ENCODE data around the gene RGS2.

Gene RGS2

DNA sequence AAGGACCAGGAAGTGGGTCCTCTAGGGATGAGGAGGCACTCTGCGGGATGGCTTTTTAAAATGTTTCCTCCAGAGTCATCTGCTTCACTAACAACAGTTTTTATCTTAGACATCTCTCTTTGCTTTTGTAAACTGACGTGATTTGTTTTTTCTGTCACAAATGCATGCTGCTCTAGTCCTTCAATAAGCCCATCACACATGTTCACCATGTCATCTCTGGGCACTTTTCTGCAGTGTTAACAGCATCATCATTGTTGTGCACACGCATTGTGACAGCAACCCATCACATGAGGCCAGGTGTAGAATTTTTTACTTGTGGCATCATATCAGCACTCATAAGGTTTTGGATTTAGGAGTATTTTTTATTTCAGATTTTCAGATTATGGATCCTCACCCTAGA is 12.5 kb downstream of the RGS2 start:
- no peak for DNase-seq (ENCODE audit: extremely low spot score, insufficient read length, low read depth)
- FAIRE-seq, result no peak

DNA sequence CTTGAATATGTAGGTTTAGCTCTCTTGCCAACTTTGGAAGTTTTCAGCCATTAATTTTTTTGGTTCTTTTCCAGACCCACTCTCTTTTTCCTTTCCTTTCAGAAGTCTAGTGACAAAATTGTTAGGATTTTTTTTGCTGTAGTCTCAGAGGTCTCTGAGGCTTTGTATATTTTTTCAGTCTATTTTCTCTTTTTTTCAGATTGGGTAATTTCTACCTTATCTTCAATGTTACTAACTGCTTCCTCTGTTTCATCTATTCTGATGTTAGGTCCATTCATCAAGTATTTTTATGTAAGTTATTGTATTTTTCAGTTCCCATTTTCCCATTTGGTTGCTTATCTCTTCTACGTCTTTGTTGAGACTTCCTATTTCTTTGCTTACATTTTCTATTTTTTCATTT is 15.7 kb downstream of the RGS2 start:
- no peak for DNase-seq (ENCODE audit: extremely low spot score, insufficient read length, low read depth)
- no peak for FAIRE-seq

DNA sequence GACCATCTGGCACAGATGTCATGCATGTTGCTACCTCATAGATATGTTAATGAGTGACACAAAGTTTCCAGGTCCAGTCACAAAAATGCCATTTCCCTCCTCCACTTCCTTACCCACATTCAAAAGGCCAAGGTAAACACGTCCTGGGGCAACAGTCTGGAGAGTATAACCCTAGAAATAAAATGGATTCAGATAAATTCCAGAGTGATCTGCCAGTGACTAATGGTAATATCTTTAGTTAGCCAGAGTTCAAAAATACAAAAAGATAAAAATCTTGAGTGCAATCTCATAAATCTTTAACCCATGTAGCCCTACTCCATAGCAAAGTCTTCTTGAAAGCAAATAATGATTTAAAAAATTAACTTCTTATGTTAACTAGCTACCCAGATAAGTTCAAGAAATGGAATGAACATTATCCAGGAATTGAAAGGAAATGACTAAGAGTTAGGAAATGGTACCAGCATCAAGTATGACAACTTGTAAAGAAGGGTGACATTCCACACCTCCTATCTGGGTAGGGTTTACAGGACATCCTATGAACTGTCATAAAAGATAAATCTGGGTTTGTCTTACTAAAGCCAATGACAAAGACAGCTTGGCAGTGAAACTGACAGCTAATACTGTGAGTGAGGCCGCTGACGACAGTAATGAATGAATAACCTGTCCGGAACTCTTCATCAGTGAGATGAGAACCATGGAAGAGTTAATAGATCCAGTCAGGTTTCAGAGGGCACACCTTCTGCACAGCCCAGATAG is 18.1 kb downstream of the RGS2 start:
- no peak for DNase-seq (ENCODE audit: extremely low spot score, insufficient read length, low read depth)
- no peak for FAIRE-seq

DNA sequence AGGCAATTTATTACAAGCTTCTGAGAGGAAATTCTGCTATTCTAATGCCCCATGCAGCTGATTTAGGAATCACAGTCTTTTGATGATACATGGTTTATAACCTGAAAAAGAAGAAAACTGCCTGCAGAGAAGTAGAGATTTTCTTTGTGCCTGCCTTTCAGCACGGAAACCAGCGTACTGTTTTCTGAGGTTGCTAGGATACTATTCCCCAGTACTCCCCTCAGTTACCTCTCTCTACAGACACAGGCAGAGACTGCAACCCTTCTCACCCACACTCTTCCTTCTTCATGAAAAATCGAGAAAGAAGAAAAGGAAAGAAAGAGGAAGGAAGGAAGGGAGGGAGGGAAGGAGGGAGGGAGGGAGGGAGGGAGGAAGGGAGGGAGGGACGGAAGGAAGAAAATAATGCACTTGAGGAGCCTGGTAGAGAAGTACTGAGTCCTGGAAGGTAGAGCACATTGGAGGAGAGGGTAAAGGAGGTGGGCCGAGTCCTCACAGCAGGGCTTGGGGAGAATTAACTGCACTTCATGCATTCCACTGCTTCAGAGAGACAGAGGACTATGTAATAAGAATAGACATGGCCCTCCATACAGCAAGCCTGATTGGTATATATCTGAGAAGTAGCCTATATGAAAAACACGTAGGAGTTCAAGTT is 21.9 kb downstream of the RGS2 start:
- FAIRE-seq, result no peak

DNA sequence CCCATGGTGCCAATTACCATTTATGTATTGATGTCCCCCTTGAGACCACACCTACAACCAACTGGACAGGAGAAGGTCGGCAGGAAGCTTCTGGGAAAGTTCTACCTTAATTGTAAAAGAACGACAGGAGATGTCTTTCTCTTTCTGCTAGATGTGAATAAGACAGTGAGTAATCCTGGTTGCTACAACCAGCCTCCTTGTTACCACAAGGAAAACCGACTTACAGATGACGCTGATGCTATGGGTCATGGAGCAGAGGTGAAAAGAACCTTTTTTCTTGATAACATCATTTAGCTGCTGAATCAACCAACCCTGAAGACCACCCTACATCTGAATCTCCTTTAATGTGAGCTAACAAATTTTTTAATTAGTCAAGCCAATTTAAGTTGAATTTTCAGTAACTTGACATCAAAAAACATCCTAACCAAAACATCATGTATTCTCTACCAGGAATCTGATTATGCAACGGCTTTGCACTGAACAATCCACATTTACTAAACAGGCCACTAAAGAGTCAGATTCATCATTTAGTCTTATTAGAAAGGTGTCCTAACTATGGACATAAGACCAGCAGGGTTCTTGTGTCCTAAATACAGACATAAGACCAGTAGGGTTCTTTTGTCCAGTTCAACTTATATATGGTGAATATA is 23.0 kb downstream of the RGS2 start:
- FAIRE-seq (no peak), DNase-seq (ENCODE audit: extremely low spot score, insufficient read length, low read depth) (no peak)

More for the DNA sequence above, 21.9 kb downstream of the RGS2 start:
- no peak for DNase-seq (ENCODE audit: extremely low spot score, insufficient read length, low read depth)

DNA sequence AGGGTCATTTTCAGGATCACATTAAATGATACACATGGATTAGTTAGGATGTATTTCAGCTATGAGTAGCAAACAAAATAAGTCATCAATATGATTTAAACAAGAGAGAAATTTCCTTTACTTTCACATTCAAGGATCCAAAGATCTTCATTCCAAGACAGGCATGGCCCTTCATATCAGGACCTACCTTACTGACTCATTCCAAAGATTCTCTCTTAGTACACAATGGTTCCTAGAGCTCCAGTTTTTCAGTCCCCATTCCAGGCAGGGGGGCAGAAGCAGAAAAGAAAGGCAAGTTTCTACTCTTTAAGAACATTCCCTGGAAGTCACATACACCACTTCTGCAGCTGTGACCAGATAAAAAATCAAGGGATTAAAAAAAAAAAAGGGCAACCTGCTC is 23.7 kb downstream of the RGS2 start:
- DNase-seq (ENCODE audit: extremely low spot score, insufficient read length, low read depth) (no peak), FAIRE-seq (no peak)

DNA sequence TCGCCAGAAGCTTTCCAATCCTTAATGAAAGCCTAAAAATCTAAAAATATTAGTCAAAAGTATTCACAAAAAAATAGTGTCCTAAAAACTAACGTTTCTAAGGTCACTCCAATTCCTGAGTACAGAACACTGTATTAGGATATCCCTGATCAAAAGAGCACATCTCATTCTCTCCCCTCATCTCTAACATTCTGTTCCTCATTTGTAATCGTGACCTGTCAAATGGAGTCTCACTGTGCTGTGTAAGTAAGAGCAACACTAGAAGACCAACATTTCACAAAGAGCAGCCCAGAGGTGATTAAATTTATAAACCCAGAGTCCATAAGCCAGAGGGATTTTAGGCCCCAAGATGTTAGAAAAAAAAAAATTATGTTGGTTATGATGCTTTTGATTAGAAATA is 26.3 kb downstream of the RGS2 start:
- no peak for DNase-seq (ENCODE audit: extremely low spot score, insufficient read length, low read depth)
- FAIRE-seq, result no peak

DNA sequence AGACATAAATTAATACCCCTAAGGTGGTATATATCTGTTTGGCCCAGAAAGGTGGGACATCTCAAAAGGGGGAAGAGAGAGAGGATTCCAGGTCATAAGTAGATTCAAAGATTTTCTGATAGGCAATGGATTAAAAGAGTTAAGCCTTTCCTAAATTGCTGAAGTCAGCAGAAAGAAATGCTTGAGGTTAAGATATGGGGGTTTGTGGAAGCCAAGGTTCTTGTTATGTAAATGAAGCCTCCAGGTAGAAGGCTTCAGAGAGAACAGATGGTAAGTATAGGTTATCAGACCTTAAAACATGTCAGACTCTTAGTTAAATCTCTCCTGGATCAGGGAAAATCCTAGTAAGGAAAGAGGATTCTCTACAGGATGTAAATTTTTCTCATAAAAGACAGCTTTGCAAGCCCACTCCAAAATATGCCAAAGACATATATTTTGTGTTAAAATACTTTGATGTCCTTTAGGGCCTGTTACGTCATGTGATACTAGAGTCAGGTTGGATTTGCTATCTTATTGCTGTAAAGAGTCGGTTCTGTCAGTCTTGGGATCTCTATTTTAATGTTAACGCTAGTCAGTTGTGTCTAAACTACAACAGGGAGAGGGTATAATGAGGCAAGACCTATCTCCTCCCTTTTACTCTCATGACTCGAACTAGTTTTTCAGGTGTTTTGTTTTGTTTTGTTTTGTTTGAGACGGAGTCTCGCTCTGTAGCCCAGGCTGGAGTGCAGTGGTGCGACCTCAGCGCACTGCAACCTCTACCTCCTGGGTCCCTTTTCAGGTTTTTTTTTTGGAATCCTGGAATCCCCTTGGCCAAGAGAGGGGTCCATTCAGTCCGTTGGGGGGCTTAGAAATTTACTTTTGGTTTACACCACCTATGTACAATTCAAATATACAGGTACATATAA is 30.6 kb downstream of the RGS2 start:
- no peak for DNase-seq (ENCODE audit: extremely low spot score, insufficient read length, low read depth)

DNA sequence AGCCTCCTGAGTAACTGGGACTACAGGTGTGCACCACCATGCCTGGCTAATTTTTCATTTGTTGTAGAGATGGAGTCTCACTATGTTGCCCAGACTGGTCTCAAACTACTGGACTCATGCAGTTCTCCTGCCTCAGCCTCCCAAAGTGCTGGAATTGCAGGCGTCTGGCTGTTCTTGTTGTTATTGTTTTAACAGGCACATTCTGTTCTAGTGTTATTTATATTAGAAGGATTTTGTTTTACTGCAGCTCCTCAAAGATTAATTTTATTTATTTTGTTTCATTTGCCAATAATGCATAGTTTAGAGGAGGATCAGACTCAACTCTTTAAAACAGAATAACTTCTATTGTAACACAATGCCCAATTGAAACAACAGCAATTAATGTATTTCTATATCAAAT is 35.5 kb downstream of the RGS2 start:
- FAIRE-seq, result no peak
- DNase-seq (ENCODE audit: extremely low spot score, insufficient read length, low read depth), result no peak

More for the DNA sequence above, 30.6 kb downstream of the RGS2 start:
- no peak for FAIRE-seq

DNA sequence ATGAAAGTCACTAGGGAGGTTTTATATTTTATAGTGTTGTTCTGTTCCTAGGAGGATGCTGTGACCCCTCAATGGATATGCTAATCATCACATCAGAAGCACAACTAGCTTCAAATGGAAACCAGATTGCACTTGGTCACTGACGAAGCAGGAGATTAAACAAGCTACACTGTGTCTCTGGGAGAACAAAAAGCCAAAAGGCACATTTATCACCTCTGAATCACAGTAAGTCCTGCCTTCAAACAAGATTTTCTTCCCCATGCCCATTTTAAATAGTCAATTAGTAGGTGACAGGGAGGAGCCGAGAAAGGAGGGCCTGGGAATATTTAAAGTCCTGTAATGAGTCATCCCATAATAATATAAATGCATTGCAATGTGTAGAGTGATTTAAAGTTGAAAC is 38.1 kb downstream of the RGS2 start:
- FAIRE-seq, result no peak
- no peak for DNase-seq (ENCODE audit: extremely low spot score, insufficient read length, low read depth)

DNA sequence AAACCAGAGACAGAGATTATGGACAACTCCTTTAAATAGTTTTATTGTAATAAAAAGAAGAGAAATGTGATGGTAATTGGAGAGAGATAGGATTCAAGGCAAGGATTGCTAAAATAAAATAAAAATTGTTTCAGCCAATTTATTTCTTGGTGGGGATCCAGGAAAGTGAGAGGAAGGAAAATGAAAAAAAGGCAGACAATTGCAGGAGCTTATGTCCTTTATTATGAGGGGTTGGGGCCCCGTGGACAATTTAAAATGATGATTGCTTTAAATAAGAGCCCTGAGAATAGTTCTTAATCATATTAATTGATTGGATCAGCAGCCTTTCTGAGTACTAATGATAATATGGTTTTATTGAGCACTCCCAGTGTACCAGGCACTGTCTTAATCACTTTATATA is 40.2 kb downstream of the RGS2 start:
- DNase-seq (ENCODE audit: extremely low spot score, insufficient read length, low read depth), result no peak

DNA sequence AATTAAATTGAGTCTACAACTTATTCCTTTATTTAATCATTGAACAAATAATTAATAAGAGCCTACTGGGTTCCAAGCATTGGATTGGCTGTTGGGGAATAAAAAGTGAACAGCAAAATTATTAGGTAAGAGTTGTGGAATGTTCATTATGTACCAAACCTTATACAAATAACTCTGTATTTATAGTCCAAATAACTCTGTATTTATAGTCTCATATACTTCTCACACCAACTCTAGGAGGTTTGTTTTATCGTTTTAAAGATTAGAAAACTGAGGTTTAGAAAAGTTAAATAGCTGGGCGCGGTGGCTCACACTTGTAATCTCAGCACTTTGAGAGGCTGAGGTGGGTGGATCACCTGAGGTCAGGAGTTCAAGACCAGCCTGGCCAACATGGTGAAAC is 40.6 kb downstream of the RGS2 start:
- DNase-seq (ENCODE audit: extremely low spot score, insufficient read length, low read depth) (no peak), FAIRE-seq (no peak)

More for the DNA sequence above, 40.2 kb downstream of the RGS2 start:
- FAIRE-seq, result no peak

DNA sequence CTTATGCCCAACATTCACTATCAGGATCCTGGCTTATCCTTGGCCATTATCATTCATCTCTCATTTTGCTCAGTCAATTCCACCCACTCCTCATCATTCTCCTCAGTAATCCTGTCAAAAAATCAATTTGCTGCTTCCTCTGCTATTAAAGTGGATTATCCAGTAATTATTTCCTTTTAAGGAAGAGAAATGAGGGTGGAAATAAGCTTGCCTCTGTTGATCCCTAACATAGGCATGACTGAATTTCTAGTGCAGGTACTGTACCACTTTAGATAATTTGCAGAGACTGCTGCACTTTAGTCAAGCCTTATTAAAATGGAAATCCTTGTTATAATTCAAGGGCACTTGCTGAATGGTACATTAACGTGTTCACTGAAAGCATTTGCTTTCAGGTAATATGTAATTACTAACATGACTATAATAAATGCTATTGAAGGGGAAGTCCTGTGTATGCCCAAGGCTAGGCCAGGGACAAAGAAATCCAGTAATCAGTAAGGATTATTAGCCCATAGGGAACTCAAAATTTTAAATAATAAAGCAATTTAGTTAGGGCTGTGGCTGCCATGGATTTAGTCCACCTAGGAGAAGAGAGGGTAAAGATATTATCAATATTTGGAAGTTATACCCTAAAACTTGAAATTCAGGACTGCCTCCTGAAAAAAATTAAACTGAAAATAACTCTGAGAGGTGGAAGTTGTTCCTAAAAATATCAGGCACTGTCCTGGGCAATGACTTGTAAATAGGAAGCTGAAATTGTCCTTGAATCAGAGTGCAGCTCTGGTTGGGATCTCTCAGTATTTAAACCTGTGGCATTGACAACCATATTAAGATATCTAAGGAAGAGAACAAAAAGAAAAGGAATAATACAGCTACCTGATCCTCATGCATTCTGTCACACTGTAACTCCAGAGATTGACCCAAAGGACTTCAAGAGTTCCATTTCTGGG is 43.4 kb downstream of the RGS2 start:
- no peak for DNase-seq (ENCODE audit: extremely low spot score, insufficient read length, low read depth)
- FAIRE-seq, result no peak

DNA sequence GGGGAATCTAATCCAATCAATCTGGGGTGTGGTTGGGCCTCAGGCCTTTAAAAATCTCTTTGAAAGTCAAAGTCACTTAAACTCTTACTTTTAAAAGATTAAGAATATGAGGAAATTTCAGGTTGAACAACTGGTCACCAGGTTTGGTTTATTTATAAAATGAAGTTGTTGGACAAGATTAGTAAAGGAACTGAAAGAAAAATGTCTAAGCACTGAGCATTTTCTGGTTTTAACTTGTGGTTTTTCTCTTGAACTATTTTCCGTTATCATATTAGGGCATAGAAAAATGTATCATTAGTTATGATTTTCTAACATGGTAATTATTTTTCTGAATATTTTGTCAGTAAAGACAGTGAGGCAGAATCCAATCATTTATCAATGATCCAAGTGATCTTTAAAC is 49.6 kb downstream of the RGS2 start:
- DNase-seq (ENCODE audit: extremely low spot score, insufficient read length, low read depth), result no peak
- no peak for FAIRE-seq

DNA sequence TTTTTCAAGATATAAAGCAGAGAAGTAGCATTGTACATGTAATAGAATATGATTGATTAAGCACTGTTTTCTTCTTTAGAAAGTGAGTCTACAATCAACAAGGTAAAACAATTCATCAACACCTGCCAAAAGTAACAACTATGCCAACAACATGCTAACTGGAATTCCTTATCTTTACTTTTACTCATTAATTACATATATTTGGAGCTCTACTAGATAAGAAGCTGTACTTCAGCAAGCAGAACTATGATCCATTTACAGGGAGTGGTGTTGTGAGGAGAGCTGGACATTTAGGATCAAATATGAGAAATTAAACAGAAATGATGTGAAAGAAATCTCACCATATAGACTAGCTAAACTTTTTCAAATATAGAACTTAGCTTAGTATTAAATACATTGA is 51.0 kb downstream of the RGS2 start:
- no peak for FAIRE-seq
- DNase-seq (ENCODE audit: extremely low spot score, insufficient read length, low read depth), result no peak

DNA sequence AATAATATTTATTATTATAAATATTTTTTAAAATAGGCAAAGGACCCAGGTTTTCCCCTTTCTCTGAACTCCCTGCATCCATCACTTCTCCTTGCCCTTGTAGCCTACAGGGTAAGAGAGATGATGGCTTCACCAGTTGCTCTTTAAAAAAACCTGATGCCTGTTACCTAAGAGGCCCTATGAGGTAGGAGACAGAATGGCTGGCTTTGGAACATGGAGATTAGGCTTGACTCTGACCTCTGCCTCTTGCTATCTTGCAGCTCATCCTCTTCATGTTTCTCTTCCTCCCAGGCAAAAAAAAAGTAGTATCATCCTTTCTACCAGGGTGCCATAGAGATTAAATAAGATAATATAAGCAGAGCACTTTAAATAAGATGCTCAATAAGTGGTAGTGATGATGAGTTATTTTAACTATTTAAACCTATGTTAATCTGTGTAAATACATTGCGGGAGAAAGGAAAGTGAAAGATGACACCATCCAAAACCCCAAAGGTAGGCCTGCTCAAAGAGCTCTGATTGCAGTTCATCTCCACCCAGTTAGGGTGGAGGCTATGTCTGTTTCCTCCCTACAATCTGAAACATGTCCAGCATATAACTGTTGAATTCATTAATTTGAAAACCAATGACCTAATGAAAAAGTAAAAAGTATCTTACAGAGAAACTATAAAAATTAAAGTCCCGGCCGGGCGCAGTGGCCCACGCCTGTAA is 51.8 kb downstream of the RGS2 start:
- no peak for FAIRE-seq
- DNase-seq (ENCODE audit: extremely low spot score, insufficient read length, low read depth), result no peak

DNA sequence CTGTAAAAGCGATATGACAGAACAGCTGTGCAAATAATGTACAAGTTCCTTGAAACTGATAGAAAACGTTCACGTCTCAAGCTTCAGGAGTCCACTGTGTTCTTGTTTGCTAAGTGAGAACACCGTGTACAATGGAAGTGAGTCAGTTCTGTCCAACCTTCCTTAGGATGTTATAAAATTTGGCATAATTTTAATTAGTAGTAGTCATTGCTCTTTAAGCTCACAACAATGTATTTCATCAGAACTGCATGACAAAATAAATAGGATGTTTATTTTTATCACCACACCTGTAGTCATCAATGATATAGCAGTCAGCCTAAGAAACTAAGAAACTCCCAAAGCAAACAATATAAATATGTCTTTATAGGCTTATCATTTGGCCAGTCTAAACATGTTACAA is 53.0 kb downstream of the RGS2 start:
- DNase-seq (ENCODE audit: extremely low spot score, insufficient read length, low read depth) (no peak), FAIRE-seq (no peak)
